ENCODE measurements around the gene IRF4. TPM values are rescaled to one million over a fixed set of nuclear protein-coding genes. Genes with fewer than 3 reads are reported as not detected.

Gene IRF4
- total RNA-seq, 2 experiments from 2014 or later = 189 to 291 TPM

- peak overlapping the region; percentile 39; the same call in 1 of the 2 replicates for H2AFZ ChIP-seq (ENCODE audit: low read length)
- no TSS peak for BruUV-seq (replicated peaks)
- peaks cover 33% of the 10 kb centered on the region for H3K4me1 ChIP-seq (ENCODE audit: insufficient read depth, low read length, poor library complexity, severe bottlenecking)
- no peaks in the 10 kb centered on the region for H3K9me2 ChIP-seq (ENCODE audit: insufficient read depth, low read length)
- ChIA-PET POLR2A (interaction anchor here (0.8 to 4.6 kb wide), 9 partner anchors 10 to 173 kb away, joined by 3 to 47 read pairs (median 26); no protein-coding TSS in a partner anchor), CTCF (ENCODE audit: unreplicated experiment) (interaction anchor here (0.6 to 2.5 kb wide), 2 partner anchors 28 to 59 kb away, joined by 4 to 9 read pairs; no protein-coding TSS in a partner anchor)
- peak; percentile 55 for DNase-seq (ENCODE audit: low spot score)
- H3K36me3 ChIP-seq (ENCODE audit: insufficient read depth, low read length) = peaks cover 25% of the 10 kb centered on the region
- H3K4me3 ChIP-seq (ENCODE audit: low read depth, low read length, poor library complexity, severe bottlenecking) = peak overlapping the region; percentile 9
- peak overlapping the region; percentile 11 for H3K27ac ChIP-seq (ENCODE audit: low read depth, low read length, poor library complexity, severe bottlenecking)
- intact Hi-C loops (cut with micrococcal nuclease; ENCODE audit: unreplicated experiment) = loop anchor here (2.0 to 10.0 kb wide), 4 partner anchors 25 to 325 kb away; no protein-coding TSS in a partner anchor
- peaks cover 31% of the 10 kb centered on the region for H3K79me2 ChIP-seq (ENCODE audit: insufficient read depth, low read depth, low read length)
- TF ChIP-seq, protein P1, sequence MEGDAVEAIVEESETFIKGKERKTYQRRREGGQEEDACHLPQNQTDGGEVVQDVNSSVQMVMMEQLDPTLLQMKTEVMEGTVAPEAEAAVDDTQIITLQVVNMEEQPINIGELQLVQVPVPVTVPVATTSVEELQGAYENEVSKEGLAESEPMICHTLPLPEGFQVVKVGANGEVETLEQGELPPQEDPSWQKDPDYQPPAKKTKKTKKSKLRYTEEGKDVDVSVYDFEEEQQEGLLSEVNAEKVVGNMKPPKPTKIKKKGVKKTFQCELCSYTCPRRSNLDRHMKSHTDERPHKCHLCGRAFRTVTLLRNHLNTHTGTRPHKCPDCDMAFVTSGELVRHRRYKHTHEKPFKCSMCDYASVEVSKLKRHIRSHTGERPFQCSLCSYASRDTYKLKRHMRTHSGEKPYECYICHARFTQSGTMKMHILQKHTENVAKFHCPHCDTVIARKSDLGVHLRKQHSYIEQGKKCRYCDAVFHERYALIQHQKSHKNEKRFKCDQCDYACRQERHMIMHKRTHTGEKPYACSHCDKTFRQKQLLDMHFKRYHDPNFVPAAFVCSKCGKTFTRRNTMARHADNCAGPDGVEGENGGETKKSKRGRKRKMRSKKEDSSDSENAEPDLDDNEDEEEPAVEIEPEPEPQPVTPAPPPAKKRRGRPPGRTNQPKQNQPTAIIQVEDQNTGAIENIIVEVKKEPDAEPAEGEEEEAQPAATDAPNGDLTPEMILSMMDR (conservative IDR thresholded peaks at IDR 0.05; ENCODE audit: low read length) = peak; percentile 54
- TF ChIP-seq EZH2phosphoT487 (IDR thresholded peaks at IDR 0.05; ENCODE audit: borderline replicate concordance, low read depth, low read length) = no peak
- H3K4me2 ChIP-seq (ENCODE audit: low read length) = peak overlapping the region; percentile 83
- no peaks in the 10 kb centered on the region for H3K9me3 ChIP-seq (ENCODE audit: low read length)
- H4K20me1 ChIP-seq (ENCODE audit: insufficient read depth, low read length) = peaks cover 12% of the 10 kb centered on the region; the same call in 1 of the 2 replicates
Observed at GRCh38 chr6:389622-390021, 1.9 kb upstream of the IRF4 start.

DNA sequence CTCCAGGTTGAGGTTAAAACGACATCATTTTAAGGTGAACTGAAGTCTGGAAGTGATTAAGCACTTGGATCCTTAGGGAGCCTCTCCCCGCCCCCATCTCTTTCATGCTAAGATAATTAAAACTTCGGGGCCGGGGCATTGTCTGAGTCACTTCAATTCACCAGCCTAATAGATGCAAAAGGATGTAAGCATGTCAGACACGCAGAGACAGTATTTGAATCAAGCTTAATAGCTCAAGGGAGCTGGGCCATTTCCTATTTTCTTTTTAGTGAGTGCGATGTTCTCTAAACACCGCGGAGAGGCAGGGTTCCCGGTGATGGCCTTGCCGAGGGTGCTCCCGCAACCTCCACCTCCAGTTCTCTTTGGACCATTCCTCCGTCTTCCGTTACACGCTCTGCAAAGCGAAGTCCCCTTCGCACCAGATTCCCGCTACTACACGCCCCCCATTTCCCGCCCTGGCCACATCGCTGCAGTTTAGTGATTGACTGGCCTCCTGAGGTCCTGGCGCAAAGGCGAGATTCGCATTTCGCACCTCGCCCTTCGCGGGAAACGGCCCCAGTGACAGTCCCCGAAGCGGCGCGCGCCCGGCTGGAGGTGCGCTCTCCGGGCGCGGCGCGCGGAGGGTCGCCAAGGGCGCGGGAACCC is 516 bp upstream of the IRF4 start:
- no TSS peak for BruUV-seq (replicated peaks)

More for the DNA sequence above, 516 bp upstream of the IRF4 start:
- Histone ChIP-seq H3K27ac (ENCODE audit: low read depth, low read length, poor library complexity, severe bottlenecking) (peak overlapping the region; percentile 48), H2AFZ (ENCODE audit: low read length) (peak overlapping the region; percentile 41; the same call in 1 of the 2 replicates), H3K4me2 (ENCODE audit: low read length) (peak overlapping the region; percentile 83), H3K4me3 (ENCODE audit: low read depth, low read length, poor library complexity, severe bottlenecking) (peak overlapping the region; percentile 98), H3K79me2 (ENCODE audit: insufficient read depth, low read depth, low read length) (peaks cover 40% of the 10 kb centered on the region), H3K9me2 (ENCODE audit: insufficient read depth, low read length) (no peaks in the 10 kb centered on the region), H3K36me3 (ENCODE audit: insufficient read depth, low read length) (peaks cover 39% of the 10 kb centered on the region), H3K4me1 (ENCODE audit: insufficient read depth, low read length, poor library complexity, severe bottlenecking) (peaks cover 47% of the 10 kb centered on the region), H4K20me1 (ENCODE audit: insufficient read depth, low read length) (peaks cover 17% of the 10 kb centered on the region; the same call in 1 of the 2 replicates), H3K9me3 (ENCODE audit: low read length) (no peaks in the 10 kb centered on the region)
- ChIA-PET CTCF (ENCODE audit: unreplicated experiment) (interaction anchor here (0.8 to 2.5 kb wide), 2 partner anchors 14 to 30 kb away, joined by 5 to 9 read pairs; no protein-coding TSS in a partner anchor), POLR2A (interaction anchor here (0.6 to 9.4 kb wide), 21 partner anchors 9 to 175 kb away, joined by 3 to 95 read pairs (median 7); no protein-coding TSS in a partner anchor)
- peak; percentile 82 for DNase-seq (ENCODE audit: low spot score)
- TF ChIP-seq EZH2phosphoT487 (IDR thresholded peaks at IDR 0.05; ENCODE audit: borderline replicate concordance, low read depth, low read length) = no peak
- TF ChIP-seq, protein P1 (conservative IDR thresholded peaks at IDR 0.05; ENCODE audit: low read length) = peak; percentile 55
- intact Hi-C loops (cut with micrococcal nuclease; ENCODE audit: unreplicated experiment) = loop anchor here (1.0 to 10.0 kb wide), 6 partner anchors 26 to 324 kb away; partner anchors contain the start of gene DUSP22

All from OCI-LY7 (cell line).